OCI-LY7 (cell line): ENCODE measurements around the gene KCTD7. TPM values are rescaled to one million over a fixed set of nuclear protein-coding genes. Genes with fewer than 3 reads are reported as not detected.

Source experiments
- BruUV-seq: library from RNA; stranded (reverse); fragments of 400-500 nt; replicated peaks from 2 replicates; lab custom pipeline; 2021; lab: Mats Ljungman, UMichigan
- CTCF ChIA-PET: fragments of 300-600 bp; sonication (Branson Sonifier 250); formaldehyde crosslinking; loops from one replicate; lab custom pipeline; 2022; ENCODE audit warnings: antibody characterized with exemption; ENCODE audit not compliant: unreplicated experiment; lab: Charles Lee
- POLR2A ChIA-PET: fragments of 300-600 bp; sonication (Branson Sonifier 250); formaldehyde crosslinking; loops from one replicate; lab custom pipeline; 2022; ENCODE audit warnings: antibody characterized with exemption; lab: Charles Lee
- DNase-seq: peaks from one replicate; pipeline ENCODE4 v3.0.0-alpha.2; 2015; ENCODE audit warnings: low spot score
- H2AFZ ChIP-seq: fragments of 200-600 bp; sonication (generic), shearing (Covaris generic); 2 replicates; pipeline ENCODE4 v1.6.1; 2014; ENCODE audit warnings: mild to moderate bottlenecking, antibody characterized with exemption, low read length, moderate library complexity
- H3K27ac ChIP-seq: fragments of 200-600 bp; sonication (generic); 2 replicates; pipeline ENCODE4 v1.5.1; 2014; ENCODE audit warnings: mixed run types, low read depth, mild to moderate bottlenecking, moderate library complexity, low read length, inconsistent platforms; ENCODE audit not compliant: poor library complexity, severe bottlenecking
- H3K36me3 ChIP-seq: fragments of 200-600 bp; sonication (generic); 2 replicates; pipeline ENCODE4 v1.6.1; 2014; ENCODE audit warnings: mild to moderate bottlenecking, antibody characterized with exemption, low read length, moderate library complexity, mixed read lengths; ENCODE audit not compliant: insufficient read depth
- H3K4me1 ChIP-seq: fragments of 200-600 bp; sonication (generic); 2 replicates; pipeline ENCODE4 v1.5.1; 2014; ENCODE audit warnings: mild to moderate bottlenecking, low read length; ENCODE audit not compliant: insufficient read depth, poor library complexity, severe bottlenecking
- H3K4me2 ChIP-seq: fragments of 200-600 bp; sonication (generic); 2 replicates; pipeline ENCODE4 v1.6.1; 2014; ENCODE audit warnings: mild to moderate bottlenecking, low read length
- H3K4me3 ChIP-seq: fragments of 200-600 bp; sonication (generic); 2 replicates; pipeline ENCODE4 v1.5.1; 2014; ENCODE audit warnings: mild to moderate bottlenecking, low read depth, low read length; ENCODE audit not compliant: poor library complexity, severe bottlenecking
- H3K79me2 ChIP-seq: fragments of 200-600 bp; sonication (generic); 2 replicates; pipeline ENCODE4 v1.6.1; 2016; ENCODE audit warnings: low read depth, mild to moderate bottlenecking, low read length, moderate library complexity, mixed read lengths; ENCODE audit not compliant: insufficient read depth
- H3K9me2 ChIP-seq: fragments of 200-600 bp; sonication (generic); 2 replicates; pipeline ENCODE4 v1.6.1; 2016; ENCODE audit warnings: mild to moderate bottlenecking, low read length, mixed read lengths; ENCODE audit not compliant: insufficient read depth
- H3K9me3 ChIP-seq: fragments of 200-600 bp; sonication (generic); 2 replicates; pipeline ENCODE4 v1.6.1; 2014; ENCODE audit warnings: mild to moderate bottlenecking, mixed run types, low read length, mixed read lengths
- H4K20me1 ChIP-seq: fragments of 200-600 bp; sonication (generic); 2 replicates; pipeline ENCODE4 v1.6.1; 2014; ENCODE audit warnings: mild to moderate bottlenecking, antibody characterized with exemption, low read length, moderate library complexity, mixed read lengths; ENCODE audit not compliant: insufficient read depth
- EZH2phosphoT487 ChIP-seq: fragments of 200-600 bp; sonication (generic); IDR thresholded peaks from 2 replicates; pipeline ENCODE4 v1.6.1; 2018; ENCODE audit warnings: low read depth, borderline replicate concordance, mild to moderate bottlenecking, mixed run types, antibody characterized with exemption, low read length, moderate library complexity, mixed read lengths
- intact Hi-C: fragments of 100-400 bp; cut with micrococcal nuclease; formaldehyde crosslinking; loops from one replicate; pipeline ENCODE4 v1.10.0; 2022; ENCODE audit not compliant: unreplicated experiment
- total RNA-seq, 2 experiments: library from RNA; depleted of rRNA in 1 of 2; stranded (reverse); fragments of >200 nt in 1 of 2; shearing (Covaris generic) in 1 of 2; gene quantifications; 2 replicates each; pipeline ENCODE4 v1.2.3, GENCODE V29; 2014 to 2022
- TF ChIP-seq, protein P1 (sequence below): fragments of 200-600 bp; sonication (generic); conservative IDR thresholded peaks from 2 replicates; pipeline ENCODE4 v1.5.1; 2014; ENCODE audit warnings: mild to moderate bottlenecking, antibody characterized with exemption, low read length, moderate library complexity, mixed read lengths

Gene KCTD7
- total RNA-seq, 2 experiments from 2014 or later = 40.5 to 41.8 TPM

- Histone ChIP-seq H3K4me1 (peaks cover 27% of the 10 kb centered on the region), H4K20me1 (no peaks in the 10 kb centered on the region; the same call in 1 of the 2 replicates), H3K4me2 (peak overlapping the region; percentile 67; the same call in 1 of the 2 replicates), H3K79me2 (peaks cover 25% of the 10 kb centered on the region; the same call in 1 of the 2 replicates), H3K9me2 (no peaks in the 10 kb centered on the region), H2AFZ (no peak overlapping the region), H3K4me3 (no peak overlapping the region), H3K36me3 (peaks cover 4% of the 10 kb centered on the region; the same call in 1 of the 2 replicates), H3K27ac (peak overlapping the region; percentile 55), H3K9me3 (no peaks in the 10 kb centered on the region)
- DNase-seq = no peak
- CTCF ChIA-PET = no interaction called here
- POLR2A ChIA-PET = interaction anchor here (1.3 kb wide), 1 partner anchor 165 kb away, joined by 3 read pairs; no protein-coding TSS in a partner anchor
- no TSS peak for BruUV-seq
- intact Hi-C loops = loop anchor here (2.0 to 10.0 kb wide), 3 partner anchors 51 to 125 kb away; partner anchors contain the start of gene KCTD7
- TF ChIP-seq, protein P1, sequence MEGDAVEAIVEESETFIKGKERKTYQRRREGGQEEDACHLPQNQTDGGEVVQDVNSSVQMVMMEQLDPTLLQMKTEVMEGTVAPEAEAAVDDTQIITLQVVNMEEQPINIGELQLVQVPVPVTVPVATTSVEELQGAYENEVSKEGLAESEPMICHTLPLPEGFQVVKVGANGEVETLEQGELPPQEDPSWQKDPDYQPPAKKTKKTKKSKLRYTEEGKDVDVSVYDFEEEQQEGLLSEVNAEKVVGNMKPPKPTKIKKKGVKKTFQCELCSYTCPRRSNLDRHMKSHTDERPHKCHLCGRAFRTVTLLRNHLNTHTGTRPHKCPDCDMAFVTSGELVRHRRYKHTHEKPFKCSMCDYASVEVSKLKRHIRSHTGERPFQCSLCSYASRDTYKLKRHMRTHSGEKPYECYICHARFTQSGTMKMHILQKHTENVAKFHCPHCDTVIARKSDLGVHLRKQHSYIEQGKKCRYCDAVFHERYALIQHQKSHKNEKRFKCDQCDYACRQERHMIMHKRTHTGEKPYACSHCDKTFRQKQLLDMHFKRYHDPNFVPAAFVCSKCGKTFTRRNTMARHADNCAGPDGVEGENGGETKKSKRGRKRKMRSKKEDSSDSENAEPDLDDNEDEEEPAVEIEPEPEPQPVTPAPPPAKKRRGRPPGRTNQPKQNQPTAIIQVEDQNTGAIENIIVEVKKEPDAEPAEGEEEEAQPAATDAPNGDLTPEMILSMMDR = no peak
- TF ChIP-seq EZH2phosphoT487 = no peak
These were observed 51.1 kb downstream of the KCTD7 start for GRCh38 chr7:66679633-66680244.

GRCh38 chr7:66681491-66682349, 53.0 kb downstream of the KCTD7 start:
- Histone ChIP-seq H3K4me3 (peak overlapping the region; percentile 80), H3K79me2 (peaks cover 25% of the 10 kb centered on the region; the same call in 1 of the 2 replicates), H3K9me2 (no peaks in the 10 kb centered on the region), H3K27ac (peak overlapping the region; percentile 76), H3K36me3 (peaks cover 4% of the 10 kb centered on the region; the same call in 1 of the 2 replicates), H4K20me1 (no peaks in the 10 kb centered on the region; the same call in 1 of the 2 replicates), H3K9me3 (no peaks in the 10 kb centered on the region), H2AFZ (peak overlapping the region; percentile 73), H3K4me2 (peak overlapping the region; percentile 94), H3K4me1 (peaks cover 27% of the 10 kb centered on the region)
- intact Hi-C loops = loop anchor here (5.0 to 10.0 kb wide), 2 partner anchors 56 to 127 kb away; no protein-coding TSS in a partner anchor
- BruUV-seq = TSS peak; percentile 96
- no peak for TF ChIP-seq EZH2phosphoT487
- TF ChIP-seq, protein P1 = no peak
- peak; percentile 95 for DNase-seq
- CTCF ChIA-PET = no interaction called here
- POLR2A ChIA-PET = interaction anchor here (0.5 to 0.7 kb wide), 3 partner anchors 10 to 568 kb away, joined by 3 read pairs; no protein-coding TSS in a partner anchor
